ENCODE measurements around the gene DNM3. TPM values are rescaled to one million over a fixed set of nuclear protein-coding genes. Genes with fewer than 3 reads are reported as not detected.

DNM3 gene
- total RNA-seq, 1 donor from 2014 or later: 1.8 TPM

DNA sequence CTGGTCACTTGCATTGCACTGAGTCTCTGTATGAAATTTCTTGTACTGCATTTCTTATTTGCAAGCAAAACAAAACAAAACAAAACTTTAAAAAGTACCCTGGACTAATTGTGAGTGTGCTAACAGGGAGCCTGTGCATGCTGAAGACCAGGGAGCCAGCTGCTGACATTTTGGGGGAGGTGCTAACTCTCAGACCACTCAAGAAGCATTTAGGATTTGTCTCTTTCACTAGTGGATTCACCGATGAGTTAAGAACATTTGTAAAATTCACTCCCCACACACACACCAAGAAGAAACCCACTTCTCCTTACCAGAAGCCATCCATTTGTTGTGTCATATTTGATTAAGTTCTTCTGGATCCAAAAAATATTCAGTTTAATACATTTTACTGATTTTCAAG lies 483.5 kb downstream of the DNM3 start:
- no peak overlapping the region for H3K4me3 ChIP-seq (ENCODE audit: low read depth, low read length)
- DNase-seq (ENCODE audit: low read depth): no peak
- TF ChIP-seq CTCF (conservative IDR thresholded peaks at IDR 0.05; ENCODE audit: low read depth, low read length): no peak

DNA sequence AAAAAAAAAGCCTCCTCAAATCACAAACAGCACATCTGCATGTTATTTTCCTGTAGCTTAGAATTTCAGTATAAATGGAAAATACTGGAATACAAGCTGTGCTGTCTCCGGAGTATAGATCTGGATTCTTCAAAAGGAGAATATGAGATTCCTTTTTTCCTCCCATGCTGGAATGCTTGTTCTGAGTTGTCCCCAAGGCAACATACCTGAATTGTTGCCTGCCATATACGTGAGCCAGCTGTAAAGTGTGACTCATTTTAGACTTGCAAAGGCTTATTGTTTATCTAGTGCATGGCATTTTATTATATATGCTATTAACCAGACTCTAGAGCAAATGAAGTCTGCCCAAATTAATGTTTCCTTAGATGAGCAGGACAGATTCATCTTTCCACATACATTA lies 484.2 kb downstream of the DNM3 start:
- H3K4me3 ChIP-seq (ENCODE audit: low read depth, low read length): no peak overlapping the region
- no peak for DNase-seq (ENCODE audit: low read depth)

DNA sequence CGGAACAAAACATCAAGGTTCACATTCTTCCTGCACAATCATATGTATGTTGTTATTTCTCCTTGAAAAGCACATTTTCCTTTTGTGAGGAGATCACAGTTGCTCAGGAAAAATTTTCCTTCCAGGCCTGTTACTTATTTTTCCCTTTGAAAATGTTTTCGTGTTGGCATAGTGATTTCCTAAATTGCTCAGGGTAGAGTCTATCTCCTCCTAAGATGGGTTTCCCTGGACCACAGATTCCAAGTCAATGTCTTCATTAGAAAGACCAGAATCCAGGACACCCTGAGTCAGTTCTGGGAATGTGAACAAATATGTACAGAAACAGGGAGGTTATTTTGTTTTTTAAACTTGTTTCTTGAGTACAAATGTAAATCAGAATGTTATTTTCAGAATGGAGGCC lies 484.8 kb downstream of the DNM3 start:
- no peak for TF ChIP-seq CTCF (conservative IDR thresholded peaks at IDR 0.05; ENCODE audit: low read depth, low read length)
- no peak for DNase-seq (ENCODE audit: low read depth)
- H3K4me3 ChIP-seq (ENCODE audit: low read depth, low read length): no peak overlapping the region

More for the DNA sequence above, 484.2 kb downstream of the DNM3 start:
- no peak for TF ChIP-seq CTCF (conservative IDR thresholded peaks at IDR 0.05; ENCODE audit: low read depth, low read length)

DNA sequence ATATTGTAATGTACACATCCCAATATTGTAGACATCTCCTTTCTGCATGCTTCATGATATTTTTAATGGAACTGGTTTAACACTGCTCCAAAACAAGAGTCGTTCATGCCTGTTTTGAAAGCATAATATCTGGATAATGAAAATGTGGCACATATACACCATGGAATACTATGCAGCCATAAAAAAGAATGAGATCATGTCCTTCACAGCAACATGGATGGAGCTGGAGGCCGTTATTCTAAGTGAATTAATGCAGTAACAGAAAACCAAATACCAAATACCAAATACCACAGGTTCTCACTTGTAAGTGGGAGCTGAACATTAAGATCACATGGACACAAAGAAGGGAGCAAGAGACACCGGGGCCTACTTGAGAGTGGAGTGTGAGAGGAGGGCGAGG lies 487.0 kb downstream of the DNM3 start:
- DNase-seq (ENCODE audit: low read depth): no peak
- no peak overlapping the region for H3K4me3 ChIP-seq (ENCODE audit: low read depth, low read length)
- TF ChIP-seq CTCF (conservative IDR thresholded peaks at IDR 0.05; ENCODE audit: low read depth, low read length): no peak

DNA sequence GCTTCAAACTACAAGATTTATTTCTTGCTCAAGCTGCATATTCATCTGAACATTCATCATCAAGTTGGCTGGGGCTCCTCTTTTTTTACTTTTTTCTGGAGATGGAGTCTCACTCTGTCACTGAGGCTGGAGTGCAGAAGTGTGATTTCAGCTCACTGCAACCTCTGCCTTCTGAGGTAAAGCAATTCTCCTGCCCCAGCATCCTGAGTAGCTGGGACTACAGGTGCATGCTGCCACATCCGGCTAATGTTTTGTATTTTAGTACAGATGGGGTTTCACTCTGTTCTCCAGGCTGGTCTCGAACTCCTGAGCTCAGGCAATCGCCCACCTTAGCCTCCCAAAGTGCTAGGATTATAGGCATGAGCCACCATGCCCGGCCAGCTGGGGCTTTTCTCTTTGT lies 490.9 kb downstream of the DNM3 start:
- no peak for TF ChIP-seq CTCF (conservative IDR thresholded peaks at IDR 0.05; ENCODE audit: low read depth, low read length)
- DNase-seq (ENCODE audit: low read depth): no peak

GRCh38 chr1:172335377-172335776 lies 494.1 kb downstream of the DNM3 start:
- DNase-seq (ENCODE audit: low read depth): no peak
- H3K4me3 ChIP-seq (ENCODE audit: low read depth, low read length): no peak overlapping the region
- TF ChIP-seq CTCF (conservative IDR thresholded peaks at IDR 0.05; ENCODE audit: low read depth, low read length): no peak

More for the DNA sequence above, 490.9 kb downstream of the DNM3 start:
- H3K4me3 ChIP-seq (ENCODE audit: low read depth, low read length): no peak overlapping the region

- H3K4me3 ChIP-seq (ENCODE audit: low read depth, low read length): no peak overlapping the region
- DNase-seq (ENCODE audit: low read depth): no peak
- TF ChIP-seq CTCF (conservative IDR thresholded peaks at IDR 0.05; ENCODE audit: low read depth, low read length): no peak
These were observed 497.0 kb downstream of the DNM3 start for GRCh38 chr1:172338295-172338735.

Data from epithelial cell of proximal tubule (primary cell).